Rectal smooth muscle tissue (tissue), 1 donor: ENCODE data around the gene TMEM18.

Experiments
- H3K27ac ChIP-seq: one replicate; pipeline ENCODE4 v1.7.0; 2013; ENCODE audit warnings: low read depth, low read length, inconsistent platforms
- H3K27me3 ChIP-seq: one replicate; pipeline ENCODE4 v1.7.0; 2013; ENCODE audit warnings: low read length; ENCODE audit not compliant: control insufficient read depth, insufficient read depth
- H3K36me3 ChIP-seq: one replicate; pipeline ENCODE4 v1.7.0; 2013; ENCODE audit warnings: low read length; ENCODE audit not compliant: control insufficient read depth, insufficient read depth
- H3K4me1 ChIP-seq: one replicate; pipeline ENCODE4 v1.7.0; 2013; ENCODE audit warnings: low read length; ENCODE audit not compliant: control insufficient read depth, insufficient read depth
- H3K4me3 ChIP-seq: one replicate; pipeline ENCODE4 v1.7.0; 2013; ENCODE audit warnings: low read length
- H3K9ac ChIP-seq: one replicate; pipeline ENCODE4 v1.7.0; 2013; ENCODE audit warnings: low read length

TMEM18 gene

GRCh38 chr2:634041-634440 lies 43.2 kb downstream of the TMEM18 start:
- Histone ChIP-seq H3K4me1 (no peaks in the 10 kb centered on the region), H3K9ac (no peak overlapping the region), H3K27me3 (no peaks in the 10 kb centered on the region), H3K4me3 (no peak overlapping the region), H3K27ac (no peak overlapping the region), H3K36me3 (no peaks in the 10 kb centered on the region)

DNA sequence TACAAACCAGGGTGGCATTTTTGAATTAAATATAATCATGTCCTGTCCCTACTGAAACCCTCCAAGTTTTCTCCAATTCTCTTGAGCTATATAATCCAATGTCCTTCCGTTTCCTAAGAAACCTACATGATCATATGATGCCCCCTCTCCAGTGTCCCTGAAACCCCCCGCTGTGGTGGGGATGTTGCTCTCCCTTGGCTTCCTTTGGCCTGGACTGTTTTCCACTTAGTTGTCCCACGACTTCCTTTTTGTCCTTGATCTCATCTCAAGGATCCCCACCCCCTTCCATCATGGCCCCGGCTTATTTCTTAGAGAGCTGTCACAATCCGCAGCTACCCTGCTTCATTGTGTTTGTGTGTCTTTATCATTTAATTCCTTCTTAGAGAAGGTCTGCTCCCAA lies 43.8 kb downstream of the TMEM18 start:
- H3K27ac ChIP-seq: no peak overlapping the region
- H3K27me3 ChIP-seq: no peaks in the 10 kb centered on the region
- H3K36me3 ChIP-seq: no peaks in the 10 kb centered on the region
- H3K4me3 ChIP-seq: no peak overlapping the region
- H3K4me1 ChIP-seq: no peaks in the 10 kb centered on the region
- H3K9ac ChIP-seq: no peak overlapping the region

DNA sequence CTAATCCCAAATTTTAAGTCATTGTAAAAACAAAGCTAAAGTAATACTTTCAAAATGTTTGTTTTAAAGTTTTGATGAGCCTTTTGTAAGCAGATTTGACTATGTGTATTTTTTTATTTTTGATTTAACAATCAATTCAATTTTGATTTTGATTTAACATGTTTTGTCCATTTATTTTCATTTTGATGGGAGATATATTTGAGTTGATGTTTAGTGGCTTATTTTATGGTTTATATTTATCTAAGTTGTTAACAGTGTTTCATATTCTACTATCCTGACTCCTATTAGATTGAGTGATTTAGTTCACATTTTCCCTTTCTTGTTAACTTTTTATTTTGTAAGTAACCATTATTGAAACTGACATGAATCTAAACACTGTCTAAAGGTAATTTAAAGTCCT lies 44.7 kb downstream of the TMEM18 start:
- H3K4me1 ChIP-seq: no peaks in the 10 kb centered on the region

DNA sequence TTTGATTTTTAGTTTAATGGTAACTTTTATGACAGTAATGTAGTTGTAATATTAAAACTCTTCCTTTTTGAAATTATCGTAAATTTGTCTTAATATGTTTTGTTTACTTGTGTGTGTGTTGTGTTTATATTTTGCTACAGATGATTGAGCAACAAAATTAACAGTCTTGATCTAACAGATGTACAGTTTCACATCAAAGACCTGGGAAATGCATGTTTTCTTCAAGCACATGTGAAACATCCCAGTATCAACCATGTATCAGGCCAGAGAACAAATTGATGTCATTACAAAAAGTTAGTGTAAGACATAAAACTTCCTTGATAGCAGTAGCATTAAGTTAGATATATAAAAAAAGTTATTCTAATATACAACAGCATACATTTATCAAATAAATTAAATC lies 45.5 kb downstream of the TMEM18 start:
- Histone ChIP-seq H3K27me3 (no peaks in the 10 kb centered on the region), H3K9ac (no peak overlapping the region), H3K27ac (no peak overlapping the region)

More for the DNA sequence above, 44.7 kb downstream of the TMEM18 start:
- H3K9ac ChIP-seq: no peak overlapping the region
- no peak overlapping the region for H3K4me3 ChIP-seq
- H3K36me3 ChIP-seq: no peaks in the 10 kb centered on the region
- no peak overlapping the region for H3K27ac ChIP-seq
- H3K27me3 ChIP-seq: no peaks in the 10 kb centered on the region

GRCh38 chr2:630451-631320 lies 46.5 kb downstream of the TMEM18 start:
- H3K27ac ChIP-seq: no peak overlapping the region
- no peaks in the 10 kb centered on the region for H3K27me3 ChIP-seq
- H3K9ac ChIP-seq: no peak overlapping the region
- H3K36me3 ChIP-seq: no peaks in the 10 kb centered on the region
- no peaks in the 10 kb centered on the region for H3K4me1 ChIP-seq
- H3K4me3 ChIP-seq: no peak overlapping the region

More for the DNA sequence above, 45.5 kb downstream of the TMEM18 start:
- Histone ChIP-seq H3K4me3 (no peak overlapping the region), H3K4me1 (no peaks in the 10 kb centered on the region), H3K36me3 (no peaks in the 10 kb centered on the region)

- H3K27me3 ChIP-seq: no peaks in the 10 kb centered on the region
- H3K4me1 ChIP-seq: no peaks in the 10 kb centered on the region
- H3K36me3 ChIP-seq: no peaks in the 10 kb centered on the region
- no peak overlapping the region for H3K27ac ChIP-seq
- H3K4me3 ChIP-seq: no peak overlapping the region
- no peak overlapping the region for H3K9ac ChIP-seq
Observed at GRCh38 chr2:629961-630360, 47.2 kb downstream of the TMEM18 start.

GRCh38 chr2:628651-629050 lies 48.6 kb downstream of the TMEM18 start:
- H3K4me3 ChIP-seq: no peak overlapping the region
- H3K27me3 ChIP-seq: no peaks in the 10 kb centered on the region
- no peaks in the 10 kb centered on the region for H3K36me3 ChIP-seq
- H3K27ac ChIP-seq: no peak overlapping the region
- H3K9ac ChIP-seq: no peak overlapping the region
- no peaks in the 10 kb centered on the region for H3K4me1 ChIP-seq

GRCh38 chr2:627926-628560 lies 49.2 kb downstream of the TMEM18 start:
- H3K4me3 ChIP-seq: no peak overlapping the region
- H3K27ac ChIP-seq: no peak overlapping the region
- no peak overlapping the region for H3K9ac ChIP-seq
- H3K36me3 ChIP-seq: no peaks in the 10 kb centered on the region
- no peaks in the 10 kb centered on the region for H3K27me3 ChIP-seq
- H3K4me1 ChIP-seq: no peaks in the 10 kb centered on the region

DNA sequence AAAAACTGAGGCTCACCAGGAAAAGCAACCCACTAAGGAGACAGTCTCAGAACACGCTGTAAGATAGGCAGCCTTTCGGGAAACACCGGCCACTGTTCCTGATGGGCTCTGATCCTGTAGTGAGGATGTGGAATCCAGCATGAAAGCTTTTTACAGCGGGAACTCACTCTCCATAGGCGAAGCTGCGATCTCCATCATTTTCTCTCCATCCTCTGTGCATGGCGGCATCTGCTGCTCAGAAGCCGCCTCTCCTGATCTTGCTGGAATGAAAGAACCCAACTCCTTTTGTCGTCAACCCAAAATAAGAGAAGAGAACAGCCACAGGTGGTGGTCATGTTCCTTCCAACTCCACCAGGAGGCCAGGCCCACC lies 49.9 kb downstream of the TMEM18 start:
- H3K27me3 ChIP-seq: no peaks in the 10 kb centered on the region
- H3K4me1 ChIP-seq: no peaks in the 10 kb centered on the region
- H3K36me3 ChIP-seq: no peaks in the 10 kb centered on the region
- H3K27ac ChIP-seq: no peak overlapping the region
- no peak overlapping the region for H3K9ac ChIP-seq
- no peak overlapping the region for H3K4me3 ChIP-seq

DNA sequence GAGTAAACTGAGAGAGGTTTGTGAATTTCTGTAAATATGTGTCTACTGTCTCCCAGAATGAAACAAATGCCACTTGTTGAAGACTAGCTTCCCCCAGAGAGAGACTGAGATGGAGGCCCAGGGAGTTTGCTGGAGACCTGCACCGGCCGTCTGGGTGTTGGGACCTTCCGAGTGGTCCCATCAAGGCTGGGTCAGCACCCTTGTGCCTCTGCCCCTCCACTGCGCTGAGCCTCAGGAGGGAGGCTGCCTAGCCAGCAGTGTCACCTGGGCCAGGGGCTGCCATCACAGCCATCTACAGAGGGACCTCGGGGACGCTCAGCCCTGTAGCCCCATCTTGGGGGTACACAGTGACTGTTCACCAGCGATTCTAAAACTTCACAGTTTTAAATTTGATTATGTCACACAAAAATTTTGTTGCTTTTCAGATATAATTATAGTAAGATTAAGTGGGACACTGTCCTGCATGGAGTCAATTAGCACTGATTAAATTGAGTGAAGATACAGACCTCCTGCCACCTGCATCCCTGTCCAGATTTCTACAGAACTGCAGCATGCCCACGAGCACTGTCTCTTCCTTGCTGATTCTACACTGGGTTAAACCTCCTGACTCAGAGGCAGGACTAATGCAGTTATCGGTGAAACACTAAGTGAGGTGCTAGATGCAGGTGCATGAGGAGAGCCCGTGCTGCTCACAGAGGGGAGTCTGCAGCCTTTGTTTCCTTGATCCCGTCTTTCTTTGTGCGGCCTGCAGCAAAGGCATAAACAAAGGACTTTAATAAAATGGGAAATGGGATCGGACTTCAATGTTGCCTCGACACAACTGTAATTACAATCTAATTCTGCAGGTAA lies 50.5 kb downstream of the TMEM18 start:
- no peaks in the 10 kb centered on the region for H3K27me3 ChIP-seq
- H3K36me3 ChIP-seq: no peaks in the 10 kb centered on the region
- no peak overlapping the region for H3K27ac ChIP-seq
- no peaks in the 10 kb centered on the region for H3K4me1 ChIP-seq
- H3K4me3 ChIP-seq: no peak overlapping the region
- no peak overlapping the region for H3K9ac ChIP-seq

DNA sequence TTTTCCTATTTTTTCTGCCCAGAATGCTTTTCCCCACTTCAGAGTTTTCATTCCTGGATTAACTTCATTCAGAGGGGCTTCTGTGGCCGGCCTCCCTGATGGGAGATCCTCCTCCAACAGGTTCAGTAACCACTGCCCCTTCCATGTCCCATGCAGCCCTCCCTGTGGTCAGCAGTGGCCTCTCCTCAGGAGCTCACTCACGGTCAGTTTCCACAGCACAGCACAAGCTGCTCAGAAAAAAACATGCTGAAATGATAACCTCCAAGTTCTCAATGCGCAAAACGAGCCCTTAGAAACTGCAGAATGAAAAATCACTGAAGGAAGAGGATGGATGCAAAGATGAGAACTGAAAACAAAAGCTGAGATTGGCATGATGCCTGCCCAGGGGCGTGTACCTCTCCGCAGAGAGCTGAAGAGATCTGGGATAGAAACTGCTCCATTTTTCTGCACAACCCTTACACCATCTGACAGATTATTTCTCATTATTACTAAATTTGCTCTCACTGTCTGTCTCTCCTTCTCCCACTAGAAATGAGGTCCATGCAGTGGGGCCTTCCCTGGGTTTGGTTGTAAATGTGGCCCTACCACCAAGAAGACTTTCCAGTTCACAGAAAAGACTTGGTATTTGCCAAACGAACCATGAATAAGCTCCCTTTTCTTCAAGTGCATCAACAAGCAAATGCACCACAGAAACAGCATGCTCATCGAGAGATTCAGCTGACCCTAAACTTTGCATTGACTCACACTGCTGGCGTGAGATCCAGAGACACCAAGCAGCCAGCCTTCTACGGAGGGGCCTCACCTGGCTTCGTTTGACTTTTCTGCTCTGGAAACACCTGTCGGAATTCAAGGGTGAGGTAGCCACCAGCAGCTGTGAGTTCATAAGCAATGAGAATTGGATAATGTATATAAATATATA lies 51.5 kb downstream of the TMEM18 start:
- H3K4me1 ChIP-seq: no peaks in the 10 kb centered on the region
- no peak overlapping the region for H3K4me3 ChIP-seq
- H3K9ac ChIP-seq: no peak overlapping the region
- no peaks in the 10 kb centered on the region for H3K36me3 ChIP-seq
- no peak overlapping the region for H3K27ac ChIP-seq
- no peaks in the 10 kb centered on the region for H3K27me3 ChIP-seq
